H1 (cell line): ENCODE data around the gene FRMPD4. TPM values are rescaled to one million over a fixed set of nuclear protein-coding genes. Genes with fewer than 3 reads are reported as not detected.

Source experiments
- ATF3 ChIP-seq: IDR thresholded peaks from 2 replicates; pipeline ENCODE4 v1.6.1; 2011; ENCODE audit warnings: low read depth, mild to moderate bottlenecking, low read length; ENCODE audit not compliant: insufficient read depth
- CBX5 ChIP-seq: fragments of 300-800, 300-1000 bp; sonication (generic); IDR thresholded peaks from 2 replicates; pipeline ENCODE4 v1.7.1; 2016; ENCODE audit warnings: antibody characterized with exemption, low read length, low read depth
- CHD2 ChIP-seq: IDR thresholded peaks from 2 replicates; pipeline ENCODE4 v1.6.1; 2012; ENCODE audit warnings: low read length, improper control_type of control experiment
- NRF1 ChIP-seq: IDR thresholded peaks from 2 replicates; pipeline ENCODE4 v1.6.1; 2011; ENCODE audit warnings: mild to moderate bottlenecking, low read depth, low read length, improper control_type of control experiment
- SAP30 ChIP-seq: fragments of 300-600 bp; sonication (generic); IDR thresholded peaks from 2 replicates; pipeline ENCODE4 v1.7.1; 2012; ENCODE audit warnings: low read length, moderate library complexity, mild to moderate bottlenecking, inconsistent platforms; ENCODE audit not compliant: insufficient read depth, insufficient replicate concordance
- SP1 ChIP-seq: IDR thresholded peaks from 2 replicates; pipeline ENCODE4 v1.6.1; 2011; ENCODE audit warnings: low read depth, low read length
- TEAD4 ChIP-seq: IDR thresholded peaks from 2 replicates; pipeline ENCODE4 v1.6.1; 2012; ENCODE audit warnings: low read depth, low read length, inconsistent platforms, mixed read lengths
- polyA plus RNA-seq, 7 experiments: library from polyadenylated mRNA; depleted of rRNA in 3 of 7; stranded (reverse) in 5 of 7; unstranded in 2 of 7; fragments of >200 nt in 5 of 7; fragments of 200-250 nt in 2 of 7; gene quantifications; 1 replicate in 5 of 7; 2 replicates in 1 of 7; 4 replicates in 1 of 7; pipeline versions ENCODE4 v1.2.1 to v1.2.3, GENCODE V29; 2011 to 2013; ENCODE audit warnings: missing spikeins in 2 of 7, mixed read lengths in 2 of 7
- total RNA-seq: library from RNA; stranded (reverse); fragmentation: NEBNext Ultra II Directional; extraction: Animal tissue kit (Norgen Biotek cat#: 25700); gene quantifications from 2 replicates; pipeline ENCODE4 v1.2.1, GENCODE V29; 2021

FRMPD4 gene
- total and polyA plus RNA-seq, 2 of the 8 experiments (the other 6 are each of a cell fraction or from before 2014, with no cell fraction given) = 0.02 to 0.37 TPM

- no peak for TF ChIP-seq NRF1
- no peak for TF ChIP-seq SAP30
- no peak for TF ChIP-seq TEAD4
- no peak for TF ChIP-seq CBX5
- TF ChIP-seq ATF3 = no peak
- no peak for TF ChIP-seq CHD2
- no peak for TF ChIP-seq SP1
Observed at GRCh38 chrX:12089740-12090139, 48.5 kb upstream of the FRMPD4 start (continued).
